Choroid plexus epithelial cell (primary cell): Measurements from ENCODE around the gene ABR.

Experiments
- DNase-seq: peaks from one replicate; pipeline ENCODE4 v3.0.0-alpha.2; 2010; ENCODE audit warnings: low read depth
- H3K4me3 ChIP-seq: 2 replicates; pipeline ENCODE4 v1.5.1; 2011; ENCODE audit warnings: low read depth, mild to moderate bottlenecking, control low read depth, low read length, moderate library complexity
- TF ChIP-seq, protein P1 (sequence below): conservative IDR thresholded peaks from 2 replicates; pipeline ENCODE4 v1.5.1; 2011; ENCODE audit warnings: low read depth, mild to moderate bottlenecking, control low read depth, inconsistent platforms, low read length, moderate library complexity

The ABR gene

DNA sequence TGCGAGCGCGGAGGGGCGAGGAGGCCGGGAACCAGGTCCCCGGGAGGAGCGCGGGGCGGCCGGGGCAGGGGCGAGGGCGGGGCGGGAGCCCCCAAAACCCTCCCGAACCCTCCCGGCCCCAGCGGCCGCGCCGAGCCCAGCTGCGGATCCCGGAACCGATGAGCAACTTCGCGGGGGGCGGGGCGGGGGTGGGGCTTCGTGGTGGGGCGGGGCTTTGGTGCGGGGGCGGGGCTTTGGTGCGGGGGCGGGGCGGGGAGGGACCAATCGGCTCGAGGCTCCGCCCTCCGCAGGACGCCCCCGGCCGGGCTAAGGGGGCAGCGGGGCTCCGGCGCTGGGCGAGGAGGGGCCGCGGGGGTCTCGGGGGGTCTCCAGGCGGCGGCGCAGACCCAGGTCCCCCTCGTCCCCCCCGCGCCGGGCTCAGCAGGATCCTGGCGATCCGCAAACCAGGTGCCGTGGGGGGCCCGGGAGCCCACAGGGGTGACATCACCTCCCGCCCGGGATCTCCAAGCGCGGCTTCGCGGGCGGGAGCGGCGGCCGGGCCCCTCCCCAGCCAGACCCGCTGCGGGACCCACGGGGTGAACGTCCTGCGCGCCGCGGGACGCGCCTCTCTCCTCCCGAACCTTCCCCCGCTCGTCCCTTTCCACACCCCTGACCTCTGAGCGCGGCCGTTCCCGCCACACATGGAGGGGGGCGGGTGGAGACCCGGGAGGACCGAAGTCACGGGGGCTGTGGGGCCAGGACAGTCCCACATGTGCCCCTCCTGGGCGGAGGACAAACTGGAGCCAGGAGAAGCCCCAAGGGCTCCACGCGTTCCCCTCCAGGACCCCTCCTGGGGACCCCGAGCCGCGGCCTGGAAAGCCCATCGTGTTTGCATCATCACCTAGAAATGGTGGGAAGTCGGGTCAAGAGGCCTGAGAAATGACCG, at the start of gene ABR:
TSS of gene ABR (minus strand) at position 164 of the 925 bp plus-strand sequence. CDS start 254 bp downstream, outside the sequence.
- H3K4me3 ChIP-seq, result peak within 1 kb of the TSS; percentile 73

DNA sequence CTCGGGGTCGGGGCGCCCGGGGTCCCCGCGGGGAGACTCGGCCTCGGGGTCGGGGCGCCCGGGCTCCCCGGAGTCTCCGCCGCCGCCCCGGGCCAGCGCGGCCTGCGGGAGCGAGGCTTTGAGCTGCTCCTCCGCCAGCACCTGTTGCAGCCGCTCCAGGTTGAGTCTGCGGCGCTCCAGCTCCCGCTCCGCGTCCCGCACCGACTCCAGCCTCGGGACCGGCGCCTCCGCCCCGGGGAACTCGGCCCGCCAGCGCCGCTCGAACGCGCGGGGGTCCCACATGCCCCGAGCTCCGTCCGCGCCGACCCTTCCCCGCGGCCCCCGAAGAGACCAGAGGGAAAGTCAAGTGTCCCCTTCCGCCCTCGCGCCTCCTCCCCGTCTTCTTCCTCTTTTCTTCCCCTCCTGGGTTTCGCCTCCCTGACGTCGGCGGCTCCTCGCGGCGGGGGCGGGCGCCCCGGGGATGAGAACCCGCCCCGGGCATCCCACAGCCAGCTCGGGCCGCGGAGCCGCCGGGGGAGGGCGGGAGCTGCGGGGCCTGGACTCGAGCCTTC, 49.6 kb upstream of the ABR start:
- peak; percentile 10 for DNase-seq
- H3K4me3 ChIP-seq, result peak overlapping the region; percentile 40

More for the DNA sequence above, at the start of gene ABR:
- DNase-seq, result no peak
- TF ChIP-seq, protein P1, sequence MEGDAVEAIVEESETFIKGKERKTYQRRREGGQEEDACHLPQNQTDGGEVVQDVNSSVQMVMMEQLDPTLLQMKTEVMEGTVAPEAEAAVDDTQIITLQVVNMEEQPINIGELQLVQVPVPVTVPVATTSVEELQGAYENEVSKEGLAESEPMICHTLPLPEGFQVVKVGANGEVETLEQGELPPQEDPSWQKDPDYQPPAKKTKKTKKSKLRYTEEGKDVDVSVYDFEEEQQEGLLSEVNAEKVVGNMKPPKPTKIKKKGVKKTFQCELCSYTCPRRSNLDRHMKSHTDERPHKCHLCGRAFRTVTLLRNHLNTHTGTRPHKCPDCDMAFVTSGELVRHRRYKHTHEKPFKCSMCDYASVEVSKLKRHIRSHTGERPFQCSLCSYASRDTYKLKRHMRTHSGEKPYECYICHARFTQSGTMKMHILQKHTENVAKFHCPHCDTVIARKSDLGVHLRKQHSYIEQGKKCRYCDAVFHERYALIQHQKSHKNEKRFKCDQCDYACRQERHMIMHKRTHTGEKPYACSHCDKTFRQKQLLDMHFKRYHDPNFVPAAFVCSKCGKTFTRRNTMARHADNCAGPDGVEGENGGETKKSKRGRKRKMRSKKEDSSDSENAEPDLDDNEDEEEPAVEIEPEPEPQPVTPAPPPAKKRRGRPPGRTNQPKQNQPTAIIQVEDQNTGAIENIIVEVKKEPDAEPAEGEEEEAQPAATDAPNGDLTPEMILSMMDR, result no peak

DNA sequence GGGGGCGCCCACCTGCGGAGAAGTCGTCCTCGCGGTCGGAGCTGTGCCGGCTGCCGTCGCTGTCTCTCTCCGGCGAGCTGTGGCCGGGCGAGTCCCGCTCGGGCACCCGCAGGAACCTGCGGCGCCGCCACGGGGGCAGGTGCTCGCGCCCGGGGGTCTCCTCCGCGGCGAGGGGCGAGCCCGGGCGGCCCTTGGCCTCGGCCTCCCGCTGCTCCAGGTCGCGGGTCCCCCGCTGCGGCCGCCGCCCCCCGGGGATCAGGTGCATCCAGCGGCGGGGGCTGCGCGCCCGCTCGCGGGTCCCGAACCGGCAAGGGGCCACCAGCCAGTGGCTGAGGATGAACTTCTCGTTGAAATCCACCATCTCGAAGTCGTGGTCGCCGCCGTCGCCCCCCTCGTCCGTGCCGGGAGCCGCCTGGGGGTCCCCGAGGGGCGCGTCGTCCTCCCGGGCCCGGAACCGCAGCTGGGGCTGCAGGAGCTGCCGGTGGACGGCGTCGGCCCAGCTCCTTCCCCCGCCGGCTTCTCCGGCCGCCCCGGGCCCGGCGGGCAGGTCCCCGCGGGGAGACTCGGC, 49.1 kb upstream of the ABR start:
- no peak for DNase-seq
- H3K4me3 ChIP-seq, result no peak overlapping the region

More for the DNA sequence above, 49.6 kb upstream of the ABR start:
- TF ChIP-seq, protein P1, result no peak

DNA sequence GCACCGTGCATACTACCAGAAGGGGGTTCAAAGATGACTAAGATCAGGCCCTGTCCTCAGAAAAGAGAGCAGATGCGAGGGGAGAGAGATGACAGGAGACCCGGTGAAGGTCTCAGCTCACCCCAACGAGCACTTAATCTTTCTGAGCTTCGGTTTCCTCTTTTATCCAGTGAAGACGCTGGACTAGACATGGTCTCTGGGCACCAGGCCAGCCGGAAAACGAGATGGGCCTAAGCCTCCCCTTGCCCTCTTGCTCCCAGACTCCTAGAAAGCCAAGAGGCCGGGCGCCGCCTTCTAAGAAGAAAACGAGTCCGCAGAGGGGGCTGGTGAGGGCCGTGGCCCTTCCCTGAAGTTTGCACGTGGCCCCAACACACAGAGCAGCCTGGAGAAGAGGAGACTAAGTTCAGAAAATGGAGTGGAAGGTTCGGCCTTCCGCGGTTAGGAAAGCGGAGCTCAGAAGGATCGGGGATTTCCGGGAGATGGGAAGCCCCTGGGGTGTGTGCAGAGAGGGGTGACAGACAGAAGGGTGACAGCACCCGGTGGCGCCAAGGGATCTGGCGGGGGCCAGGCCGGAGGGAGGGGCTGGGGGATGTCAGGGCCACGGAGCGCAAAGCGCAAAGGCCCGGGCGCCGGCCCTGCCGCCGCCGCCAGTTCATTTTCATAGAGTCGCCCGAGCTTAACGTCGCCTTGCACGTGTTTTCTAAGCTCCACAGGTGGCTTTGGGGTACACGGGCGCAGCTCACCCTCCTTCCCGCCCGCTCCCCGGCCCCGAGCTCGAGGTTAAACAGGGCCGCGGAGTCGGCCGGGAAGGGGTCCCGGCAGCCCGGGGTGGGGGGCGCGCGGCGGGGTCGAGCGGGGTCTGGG, 48.4 kb upstream of the ABR start:
- H3K4me3 ChIP-seq, result peak overlapping the region; percentile 18
- DNase-seq, result peak; percentile 9
- TF ChIP-seq, protein P1, result no peak

More for the DNA sequence above, 49.1 kb upstream of the ABR start:
- TF ChIP-seq, protein P1, result no peak

DNA sequence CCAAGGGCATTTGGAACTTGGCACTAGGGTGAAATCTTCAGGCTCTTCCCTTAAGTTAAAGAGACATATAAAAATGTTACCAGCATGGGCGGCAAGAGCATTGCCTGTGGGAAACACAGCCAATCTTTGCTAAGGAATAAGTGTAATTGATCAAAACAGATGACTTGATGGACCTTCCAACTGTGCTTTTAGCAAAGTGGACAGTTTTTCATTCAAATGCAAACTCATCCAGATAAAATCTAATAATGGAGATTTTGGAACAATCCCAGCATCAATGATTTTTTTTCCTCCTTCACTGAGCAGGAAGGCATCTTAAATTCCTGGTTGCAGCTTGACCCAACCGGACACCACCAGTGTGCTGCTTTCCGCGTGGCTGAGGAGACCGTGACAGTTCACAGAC, 47.6 kb upstream of the ABR start:
- TF ChIP-seq, protein P1, result no peak
- DNase-seq, result no peak
- H3K4me3 ChIP-seq, result no peak overlapping the region

DNA sequence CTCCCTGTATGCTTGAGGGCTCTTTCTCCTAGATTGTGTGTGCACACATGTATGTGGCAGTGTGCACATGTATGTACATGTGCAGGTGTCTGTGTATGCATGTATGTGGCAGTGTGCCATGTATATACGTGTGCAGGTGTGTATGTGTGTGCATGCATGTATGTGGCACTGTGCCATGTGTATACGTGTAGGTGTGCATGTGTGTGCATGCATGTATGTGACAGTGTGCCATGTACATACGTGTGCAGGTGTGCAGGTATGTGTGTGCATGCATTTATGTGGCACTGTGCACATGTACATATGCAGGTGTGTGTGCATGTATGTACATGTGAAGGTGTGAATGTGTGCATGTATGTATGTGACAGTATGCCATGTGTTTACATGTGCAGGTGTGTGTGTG, 46.5 kb upstream of the ABR start:
- no peak overlapping the region for H3K4me3 ChIP-seq
- TF ChIP-seq, protein P1, result no peak
- DNase-seq, result no peak
